ENCODE measurements around the gene AKAP9. TPM values are rescaled to one million over a fixed set of nuclear protein-coding genes. Genes with fewer than 3 reads are reported as not detected.

Gene AKAP9
- total and polyA plus RNA-seq, 12 donors: 22.7 to 122 (median 54.0) TPM

DNA sequence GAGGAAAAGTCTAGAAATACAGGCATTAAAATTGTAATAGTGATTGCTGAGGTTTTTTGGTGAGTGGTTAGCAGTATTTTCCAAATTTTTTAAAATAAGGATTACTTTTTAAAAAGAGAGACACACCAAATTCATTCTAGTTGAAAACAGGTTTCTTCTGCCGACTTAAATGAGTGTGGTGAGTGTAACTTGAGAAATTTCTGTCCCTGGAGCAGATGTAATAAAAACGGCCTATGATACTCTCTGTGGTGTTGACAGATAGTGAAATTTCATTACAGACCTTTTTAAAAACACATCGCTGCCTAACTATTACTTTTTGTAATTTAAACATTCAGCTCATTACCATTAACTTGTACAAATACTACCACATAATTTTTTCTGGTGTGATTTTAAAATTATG is 103.5 kb downstream of the AKAP9 start:
- TF ChIP-seq POLR2A (IDR thresholded peaks at IDR 0.05) (no peak), CTCF (IDR thresholded peaks at IDR 0.05) (no peak)
- Histone ChIP-seq H3K4me1 (replicated peaks in 1 of 2) (peaks cover 0 to 6% of the 10 kb centered on the region in 2 donors), H3K27ac (no peak overlapping the region), H3K4me3 (no peak overlapping the region), H3K27me3 (no peaks in the 10 kb centered on the region), H3K9me3 (replicated peaks in 1 of 3) (no peaks in the 10 kb centered on the region), H3K36me3 (replicated peaks in 1 of 2) (peaks cover 0 to 30% of the 10 kb centered on the region in 2 donors)
- intact Hi-C loops (cut with DNase I): no loop called here
- no peak for DNase-seq
- 58 to 81% (median 70%) methylated on average over 3 of the region's 3 CpGs for WGBS, 4 donors

GRCh38 chr7:92044940-92045339 is 104.3 kb downstream of the AKAP9 start:
- H3K4me3 ChIP-seq: no peak overlapping the region
- H3K27ac ChIP-seq: no peak overlapping the region
- intact Hi-C loops (cut with DNase I): no loop called here
- no peaks in the 10 kb centered on the region for H3K9me3 ChIP-seq (replicated peaks in 1 of 3)
- peaks cover 0 to 6% of the 10 kb centered on the region in 2 donors for H3K4me1 ChIP-seq (replicated peaks in 1 of 2)
- DNase-seq: no peak
- H3K27me3 ChIP-seq: no peaks in the 10 kb centered on the region
- WGBS, 4 donors: 88 to 96% (median 94%) methylated on average over 1 of the region's 1 CpG
- TF ChIP-seq POLR2A (IDR thresholded peaks at IDR 0.05): no peak
- no peak for TF ChIP-seq CTCF (IDR thresholded peaks at IDR 0.05)
- H3K36me3 ChIP-seq (replicated peaks in 1 of 2): peaks cover 0 to 30% of the 10 kb centered on the region in 2 donors

- no peak for TF ChIP-seq CTCF (IDR thresholded peaks at IDR 0.05)
- no peak for TF ChIP-seq POLR2A (IDR thresholded peaks at IDR 0.05)
- DNase-seq: no peak
- no peaks in the 10 kb centered on the region for H3K27me3 ChIP-seq
- intact Hi-C loops (cut with DNase I): no loop called here
- H3K9me3 ChIP-seq (replicated peaks in 1 of 3): no peaks in the 10 kb centered on the region
- no peak overlapping the region for H3K27ac ChIP-seq
- H3K4me1 ChIP-seq (replicated peaks in 1 of 2): peaks cover 0 to 16% of the 10 kb centered on the region in 2 donors
- no peaks in the 10 kb centered on the region for H3K36me3 ChIP-seq (replicated peaks in 1 of 2)
- H3K4me3 ChIP-seq: no peak overlapping the region
These were observed 111.0 kb downstream of the AKAP9 start for GRCh38 chr7:92051655-92052054.

DNA sequence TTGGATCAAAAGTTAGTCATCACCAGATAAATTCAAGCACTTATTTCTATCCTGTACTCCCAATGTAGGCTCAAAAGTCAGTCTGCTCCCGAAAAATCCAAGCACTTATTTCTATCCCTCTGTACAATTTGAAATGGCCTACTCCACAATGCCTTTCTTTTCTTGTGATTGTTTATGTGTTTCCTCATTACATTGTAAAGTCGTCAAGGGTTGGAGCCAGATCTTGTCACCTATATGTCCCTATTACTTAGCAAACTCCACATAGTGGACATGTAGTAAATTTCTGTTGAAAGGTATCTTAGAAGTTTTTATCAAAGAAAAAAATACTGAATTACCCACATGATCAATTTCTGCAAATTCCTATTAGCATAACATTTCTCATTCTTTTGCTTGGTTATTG is 111.5 kb downstream of the AKAP9 start:
- H3K4me1 ChIP-seq (replicated peaks in 1 of 2): peaks cover 1 to 21% of the 10 kb centered on the region in 2 donors
- no peaks in the 10 kb centered on the region for H3K36me3 ChIP-seq (replicated peaks in 1 of 2)
- DNase-seq: no peak
- H3K27ac ChIP-seq: no peak overlapping the region
- TF ChIP-seq POLR2A (IDR thresholded peaks at IDR 0.05) (no peak), CTCF (IDR thresholded peaks at IDR 0.05) (no peak)
- WGBS, 4 donors: 74 to 95% (median 89%) methylated on average over 2 of the region's 2 CpGs
- no peaks in the 10 kb centered on the region for H3K27me3 ChIP-seq
- intact Hi-C loops (cut with DNase I): no loop called here
- H3K9me3 ChIP-seq (replicated peaks in 1 of 3): no peaks in the 10 kb centered on the region
- H3K4me3 ChIP-seq: no peak overlapping the region
